ENCODE data around the gene NEURL3. TPM values are rescaled to one million over a fixed set of nuclear protein-coding genes. Genes with fewer than 3 reads are reported as not detected.

The NEURL3 gene
- total and polyA plus RNA-seq, 9 of the 15 experiments (the other 6 are each of a cell fraction or from before 2014, with no cell fraction given) = not detected

GRCh38 chr2:96536445-96537065 lies 31.4 kb upstream of the NEURL3 start, which contains the start of gene ARID5A (continued):
- peak; percentile 53 for TF ChIP-seq KDM5B (IDR thresholded peaks at IDR 0.05; ENCODE audit: insufficient replicate concordance, low read depth, low read length)
- TF ChIP-seq POLR2AphosphoS5 (IDR thresholded peaks at IDR 0.05; ENCODE audit: control insufficient read depth, insufficient read depth, low read depth, low read length) = peak; percentile 61
- TF ChIP-seq CXXC5 (CRISPR knock-in tag; IDR thresholded peaks at IDR 0.05) = peak; percentile 86
- TF ChIP-seq ZFX (CRISPR knock-in tag; IDR thresholded peaks at IDR 0.05) = peak; percentile 60
- TF ChIP-seq PTBP1 (IDR thresholded peaks at IDR 0.05; ENCODE audit: low read depth, low read length) = no peak

GRCh38 chr2:96535331-96535730 lies 30.2 kb upstream of the NEURL3 start:
- peaks cover 13 to 35% of the 10 kb centered on the region in 2 experiments for H3K4me1 ChIP-seq (replicated peaks in 1 of 2; ENCODE audit: control insufficient read depth in 2 of 2, insufficient read depth in 2 of 2, low read length in 2 of 2)
- intact Hi-C loops (cut with micrococcal nuclease) = no loop called here

More at GRCh38 chr2:96535331-96535730, 30.2 kb upstream of the NEURL3 start:
- Histone ChIP-seq H3K27me3 (ENCODE audit: control insufficient read depth in 2 of 2, insufficient read depth in 2 of 2, low read length in 2 of 2) (peaks cover 0 to 7% of the 10 kb centered on the region in 2 experiments; a peak in 1 of 5 replicates), H3K79me2 (ENCODE audit: control insufficient read depth, insufficient read depth, low read length) (no peaks in the 10 kb centered on the region; the same call in 1 of the 3 replicates), H3K9ac (ENCODE audit: insufficient read depth in 1 of 2, low read depth in 2 of 2, low read length in 2 of 2) (no peak overlapping the region), H3K9me1 (ENCODE audit: control insufficient read depth, insufficient read depth, low read length) (peaks cover 4% of the 10 kb centered on the region), H2AFZ (ENCODE audit: low read depth, low read length) (no peak overlapping the region), H3K36me3 (ENCODE audit: control insufficient read depth, insufficient read depth, low read length) (no peaks in the 10 kb centered on the region), H3K9me3 (replicated peaks; ENCODE audit: control insufficient read depth, insufficient read depth, low read depth, low read length) (no peaks in the 10 kb centered on the region), H3K4me3 (no peak overlapping the region), H3K4me2 (ENCODE audit: insufficient read depth, low read length) (no peak overlapping the region), H4K20me1 (replicated peaks; ENCODE audit: control insufficient read depth, insufficient read depth, low read length) (peaks cover 20% of the 10 kb centered on the region), H3K27ac (ENCODE audit: extremely low read depth, low read depth, low read length) (no peak overlapping the region)
- ChIA-PET POLR2A (no interaction called here), CTCF (ENCODE audit: low intra/inter-chr PET ratio) (no interaction called here)
- ATAC-seq (no peak), DNase-seq (ENCODE audit: extremely low read depth in 1 of 4, low spot score in 3 of 4) (no peak), FAIRE-seq (no peak)
- no TSS peak for BruUV-seq (replicated peaks)
- in situ Hi-C loops (cut with MboI) = no loop called here
- TF ChIP-seq HDAC8 (tag; IDR thresholded peaks at IDR 0.05) (no peak), HIVEP1 (CRISPR knock-in tag; IDR thresholded peaks at IDR 0.05) (no peak), FOXO4 (CRISPR knock-in tag; IDR thresholded peaks at IDR 0.05) (no peak), UBTF (IDR thresholded peaks at IDR 0.05; ENCODE audit: borderline replicate concordance in 1 of 2, low read depth in 2 of 2, low read length in 2 of 2) (no peak), BRD4 (IDR thresholded peaks at IDR 0.05) (no peak)
- 45% methylated on average over 4 of the region's 4 CpGs for WGBS (ENCODE audit: insufficient coverage, low coverage, missing lambda C conversion rate)

All from K562 (cell line).